Activated naive CD4-positive, alpha-beta T cell treated with Interleukin-2 at 50 U/mL for 16 hours (primary cell): ENCODE measurements around the gene MICAL2.

Experiments
- DNase-seq: peaks from one replicate; pipeline ENCODE4 v3.0.0-alpha.2; 2020

MICAL2 gene

GRCh38 chr11:12079726-12080556 is 30.4 kb upstream of the MICAL2 start:
- DNase-seq = no peak

GRCh38 chr11:12083380-12083779 is 27.0 kb upstream of the MICAL2 start:
- DNase-seq = no peak

DNA sequence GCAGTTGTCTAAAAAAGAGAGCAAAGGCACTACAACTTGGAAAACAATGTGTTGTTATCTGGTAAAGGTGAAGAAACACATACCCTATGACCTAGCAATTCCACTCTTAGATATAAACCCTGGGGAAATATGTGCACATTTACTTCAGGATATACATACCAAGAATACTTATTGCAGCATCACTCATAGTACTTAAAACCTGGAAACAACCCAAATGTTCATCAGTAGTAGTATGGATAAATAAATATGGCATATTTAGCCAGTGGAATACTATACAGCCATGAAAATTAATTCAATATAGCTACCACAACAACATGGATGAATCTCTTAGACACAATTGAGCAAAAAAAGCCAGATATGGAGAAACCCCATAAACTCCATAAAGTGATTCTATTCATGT is 26.1 kb upstream of the MICAL2 start:
- no peak for DNase-seq

DNA sequence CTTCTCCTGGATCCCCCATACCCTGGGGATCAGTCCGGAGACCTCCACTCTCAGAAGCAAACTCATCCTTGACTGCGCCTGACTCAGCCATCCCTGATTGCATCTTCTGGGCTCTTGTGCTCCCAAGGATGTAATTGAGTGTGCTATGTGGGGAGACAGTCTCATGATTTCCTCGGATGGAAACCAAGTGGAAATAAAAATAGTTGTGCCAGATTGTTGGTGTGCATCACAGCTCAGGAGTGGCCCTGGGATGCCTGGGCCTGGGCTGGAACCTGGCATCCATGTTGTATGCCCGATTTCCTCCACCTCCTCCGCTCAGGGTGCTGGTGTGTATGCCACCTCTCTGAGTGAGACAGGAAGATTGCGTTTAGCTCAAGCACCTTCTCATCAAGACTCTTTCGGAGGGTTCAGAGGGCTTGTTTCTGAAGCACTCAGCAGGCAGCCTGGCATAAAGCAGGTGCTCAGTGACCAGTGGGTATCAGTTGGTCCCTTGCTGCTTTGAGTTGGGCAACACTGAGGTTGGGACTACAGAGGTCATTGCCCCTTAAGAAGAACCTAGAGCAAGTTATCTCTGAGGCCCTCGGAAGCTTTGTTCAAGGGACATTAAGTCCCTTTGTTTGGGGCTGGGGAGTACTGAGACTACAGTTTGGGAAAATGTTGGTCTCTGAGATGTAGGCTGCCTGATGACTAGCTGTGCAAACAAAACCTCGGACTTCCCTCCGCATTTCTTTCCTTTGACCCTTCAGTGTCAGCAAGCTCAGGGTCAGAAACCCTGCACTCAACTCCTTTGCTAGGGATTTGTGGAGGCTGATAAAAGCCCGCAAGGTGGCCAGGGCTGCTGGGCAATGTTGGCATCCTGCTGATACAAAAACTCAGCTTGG is 24.8 kb upstream of the MICAL2 start:
- no peak for DNase-seq

- no peak for DNase-seq
Observed at GRCh38 chr11:12086271-12087074, 23.9 kb upstream of the MICAL2 start.

DNA sequence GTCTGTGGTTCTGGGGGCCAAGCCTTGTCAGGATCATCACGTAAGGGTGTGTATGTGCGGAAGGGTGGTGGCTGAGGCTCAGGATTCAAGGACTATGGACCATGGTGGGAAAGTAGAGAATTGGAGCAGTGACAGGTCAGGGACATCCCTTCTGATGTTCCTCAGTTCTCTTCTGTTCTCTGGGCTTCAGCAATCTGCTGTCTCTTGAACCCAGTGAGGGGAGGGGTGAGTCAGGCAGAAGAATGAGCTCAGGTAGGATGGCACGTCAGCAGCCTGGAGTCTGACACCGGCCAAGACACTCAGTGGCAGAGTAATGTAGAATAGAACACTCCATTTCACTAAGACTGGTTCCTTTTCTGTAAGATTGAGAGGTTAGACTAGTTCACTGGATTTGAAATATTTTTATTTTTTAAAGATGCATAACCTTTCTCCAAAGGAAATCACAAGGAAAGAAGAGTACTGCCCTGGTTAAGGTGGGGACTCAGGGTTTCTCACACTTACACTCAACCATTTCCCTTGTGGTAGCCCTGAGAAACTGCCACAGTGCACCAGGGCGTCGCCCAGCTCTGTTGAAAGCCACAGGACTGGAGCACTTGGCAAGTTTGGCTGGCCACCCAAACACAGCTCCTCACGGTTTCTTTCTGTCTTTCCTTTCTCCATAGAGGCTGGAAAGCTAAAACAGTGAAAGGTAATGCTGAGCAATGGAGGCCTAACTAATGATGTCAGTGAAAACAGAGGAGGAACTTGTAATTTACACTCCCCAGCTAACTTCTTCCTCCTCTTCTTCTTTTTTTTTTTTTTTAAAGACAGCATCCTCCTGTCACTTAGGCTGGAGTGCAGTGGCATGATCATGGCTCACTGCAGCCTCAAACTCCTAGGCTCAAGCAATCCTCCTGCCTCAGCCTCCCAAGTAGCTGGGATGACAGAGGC is 23.1 kb upstream of the MICAL2 start:
- peak; percentile 42 for DNase-seq

GRCh38 chr11:12088047-12088481 is 22.3 kb upstream of the MICAL2 start:
- no peak for DNase-seq

GRCh38 chr11:12088531-12088930 is 21.9 kb upstream of the MICAL2 start:
- DNase-seq = no peak

DNA sequence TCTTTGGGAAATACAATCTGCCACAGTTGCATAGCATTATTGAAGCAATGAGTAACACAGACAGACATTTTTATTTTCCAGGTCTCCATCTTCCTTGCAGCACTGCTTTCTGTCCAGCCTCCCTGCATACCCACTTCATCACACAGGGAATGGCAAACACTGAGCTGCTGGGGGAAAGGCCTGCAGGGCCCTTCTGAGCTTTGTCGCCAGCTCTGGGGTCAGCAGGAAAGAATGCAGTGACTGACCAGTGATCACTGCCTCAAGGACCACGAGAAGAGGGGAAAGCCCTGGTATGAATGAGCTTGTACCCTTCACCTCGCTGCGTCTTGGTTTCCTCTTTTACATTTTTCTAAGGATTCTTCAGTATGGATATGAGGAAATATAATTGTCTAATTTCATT is 21.3 kb upstream of the MICAL2 start:
- no peak for DNase-seq

DNA sequence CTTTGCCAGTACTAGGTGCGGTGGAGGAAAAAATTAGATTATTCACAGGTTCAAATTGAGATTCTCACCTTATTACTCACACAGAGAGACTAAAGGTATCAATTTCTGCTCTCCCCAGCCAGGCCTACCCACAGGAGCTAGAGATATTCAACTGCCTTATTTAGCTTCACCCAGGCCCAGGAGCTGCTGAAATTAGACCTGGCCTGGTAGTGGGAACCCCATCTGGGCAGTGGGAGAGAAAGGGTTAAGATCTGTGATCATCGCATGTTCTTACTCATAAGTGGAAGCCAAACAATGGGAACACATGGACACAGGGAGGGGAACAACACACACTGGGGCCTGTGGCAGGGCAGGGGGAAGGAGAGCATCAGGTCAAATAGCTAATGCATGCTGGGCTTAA is 20.9 kb upstream of the MICAL2 start:
- DNase-seq = no peak

- no peak for DNase-seq
Observed at GRCh38 chr11:12090061-12090591, 20.3 kb upstream of the MICAL2 start.

DNA sequence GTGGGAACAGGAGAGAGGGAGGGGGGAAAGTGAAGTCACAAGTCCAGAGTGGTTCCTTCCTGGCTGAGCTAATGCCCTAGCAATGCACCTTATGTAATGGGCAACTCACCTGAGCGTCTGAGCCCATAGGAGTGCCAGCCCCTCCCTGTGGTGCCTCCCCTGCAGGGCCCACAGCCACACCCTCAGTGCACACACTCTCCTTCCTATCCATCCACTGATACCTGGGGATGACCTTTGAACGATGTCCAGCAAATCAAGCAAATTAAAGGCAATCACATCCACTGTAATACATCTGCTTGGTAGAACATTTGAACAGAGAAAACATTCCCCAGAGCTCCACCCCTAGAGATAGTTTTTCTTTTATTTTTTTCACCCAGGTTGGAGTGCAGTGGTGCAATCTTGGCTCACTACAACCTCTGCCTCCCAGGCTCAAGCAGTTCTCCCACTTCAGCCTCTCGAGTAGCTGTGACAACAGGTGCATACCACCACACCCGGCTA is 19.6 kb upstream of the MICAL2 start:
- DNase-seq = no peak

DNA sequence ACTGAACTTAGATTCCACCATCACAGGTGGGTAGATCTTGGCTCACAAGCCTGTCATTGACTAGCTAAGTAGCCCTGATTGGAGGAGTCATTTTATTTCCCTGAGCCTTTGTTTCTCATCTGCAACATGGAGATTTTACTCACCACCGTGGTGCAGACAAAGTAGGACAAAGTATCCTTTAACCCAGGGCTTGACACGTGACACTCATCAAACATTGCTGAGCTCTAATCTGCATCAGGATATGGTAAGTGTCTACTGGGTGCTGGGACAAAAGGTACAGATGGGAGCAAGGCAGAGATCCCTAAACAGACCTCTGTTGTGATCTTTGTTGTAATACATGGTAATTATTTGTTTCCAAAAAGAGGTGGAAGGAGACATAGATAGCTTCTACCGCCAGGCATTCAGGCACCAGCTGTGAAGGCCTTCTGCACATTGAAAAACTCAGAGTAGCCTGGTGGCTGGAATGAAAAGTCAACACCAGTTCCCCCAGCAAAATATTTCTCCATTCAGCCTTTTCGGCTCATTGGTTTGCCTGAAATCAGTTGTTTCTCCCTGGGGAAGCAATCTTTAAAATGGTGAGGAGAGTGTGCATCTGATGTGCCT is 18.3 kb upstream of the MICAL2 start:
- DNase-seq = no peak

DNA sequence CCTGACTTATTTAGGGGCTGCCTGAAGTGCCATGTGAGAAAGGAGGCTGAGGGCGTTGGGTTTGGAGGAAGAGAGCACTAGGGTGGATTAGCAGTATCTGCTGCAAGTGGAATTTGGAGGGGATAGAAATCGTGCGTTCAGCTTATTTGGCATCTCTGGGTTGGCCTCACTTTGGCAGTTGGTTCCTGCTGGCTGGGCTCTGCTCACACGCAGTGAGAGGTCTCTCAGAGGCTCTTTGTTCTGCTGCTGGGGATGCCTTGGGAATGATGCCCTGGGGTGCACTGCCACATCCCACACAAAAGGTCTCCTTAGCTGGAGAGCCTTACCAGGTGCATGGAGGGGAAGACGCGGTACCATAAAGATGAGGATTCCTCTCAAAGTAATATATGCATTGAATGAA is 17.7 kb upstream of the MICAL2 start:
- no peak for DNase-seq

DNA sequence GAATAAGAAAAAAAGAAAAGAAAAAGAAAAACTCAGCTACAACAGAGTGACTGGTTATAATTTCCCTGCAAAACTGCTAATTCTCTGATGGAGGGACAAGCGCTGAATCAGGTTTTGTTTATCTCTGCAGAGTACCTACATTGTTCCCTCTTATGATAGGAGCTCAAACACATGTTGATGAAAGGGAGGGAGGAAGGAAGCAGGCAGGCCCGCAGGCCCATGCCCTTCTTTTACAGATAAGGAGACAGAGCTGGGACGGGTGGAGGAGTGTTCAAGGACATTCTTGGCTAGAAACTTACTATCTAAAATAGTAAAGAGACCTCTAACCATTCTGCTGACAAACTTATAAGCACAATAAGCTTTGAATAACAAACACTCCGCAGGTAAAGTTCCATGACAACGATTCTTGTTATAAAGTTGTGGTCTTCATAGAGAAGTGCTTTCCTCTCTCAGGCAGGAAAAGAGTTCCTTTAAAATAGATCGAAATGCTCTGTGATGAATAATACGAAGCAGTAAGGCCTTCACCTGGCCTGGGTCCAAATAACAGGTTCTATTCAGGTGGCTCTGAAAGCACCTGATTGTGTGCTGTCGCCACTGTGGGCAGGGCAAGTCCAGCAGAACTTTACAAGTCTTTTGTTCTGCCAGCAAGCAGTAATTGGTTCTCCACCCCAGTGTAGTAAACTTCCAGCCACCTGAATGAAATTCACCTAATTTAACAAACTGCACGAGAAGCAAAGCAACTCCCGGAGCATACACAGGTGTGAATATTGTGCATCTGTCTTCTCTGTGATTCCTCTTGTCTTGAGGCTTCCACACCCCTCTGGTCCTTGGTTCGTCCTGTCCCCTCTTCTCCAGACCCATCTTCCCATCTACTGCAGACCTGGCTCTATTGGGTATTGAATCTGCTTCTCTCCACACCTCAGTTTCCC is 15.3 kb upstream of the MICAL2 start:
- DNase-seq = no peak

DNA sequence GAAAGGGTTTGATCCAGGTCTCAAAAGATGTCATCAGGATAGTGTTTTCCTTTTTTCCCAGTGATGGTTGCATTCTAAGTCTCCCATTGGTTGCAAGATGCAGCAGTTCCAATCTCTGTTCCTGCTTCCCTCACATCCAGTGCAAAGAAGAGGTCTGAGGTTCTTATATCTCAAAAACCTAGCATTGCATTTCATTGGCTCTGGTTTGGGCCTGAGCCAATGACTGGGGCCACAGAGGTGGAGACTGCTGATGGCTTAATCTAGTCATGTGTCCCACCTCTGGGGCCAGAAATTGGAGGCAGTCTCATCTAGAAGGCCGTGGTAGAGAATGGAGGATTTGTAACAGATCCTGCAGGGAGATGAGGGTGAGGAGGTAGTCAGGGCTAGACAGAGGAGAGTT is 13.2 kb upstream of the MICAL2 start:
- no peak for DNase-seq

- no peak for DNase-seq
Observed at GRCh38 chr11:12098601-12099000, 11.8 kb upstream of the MICAL2 start.

DNA sequence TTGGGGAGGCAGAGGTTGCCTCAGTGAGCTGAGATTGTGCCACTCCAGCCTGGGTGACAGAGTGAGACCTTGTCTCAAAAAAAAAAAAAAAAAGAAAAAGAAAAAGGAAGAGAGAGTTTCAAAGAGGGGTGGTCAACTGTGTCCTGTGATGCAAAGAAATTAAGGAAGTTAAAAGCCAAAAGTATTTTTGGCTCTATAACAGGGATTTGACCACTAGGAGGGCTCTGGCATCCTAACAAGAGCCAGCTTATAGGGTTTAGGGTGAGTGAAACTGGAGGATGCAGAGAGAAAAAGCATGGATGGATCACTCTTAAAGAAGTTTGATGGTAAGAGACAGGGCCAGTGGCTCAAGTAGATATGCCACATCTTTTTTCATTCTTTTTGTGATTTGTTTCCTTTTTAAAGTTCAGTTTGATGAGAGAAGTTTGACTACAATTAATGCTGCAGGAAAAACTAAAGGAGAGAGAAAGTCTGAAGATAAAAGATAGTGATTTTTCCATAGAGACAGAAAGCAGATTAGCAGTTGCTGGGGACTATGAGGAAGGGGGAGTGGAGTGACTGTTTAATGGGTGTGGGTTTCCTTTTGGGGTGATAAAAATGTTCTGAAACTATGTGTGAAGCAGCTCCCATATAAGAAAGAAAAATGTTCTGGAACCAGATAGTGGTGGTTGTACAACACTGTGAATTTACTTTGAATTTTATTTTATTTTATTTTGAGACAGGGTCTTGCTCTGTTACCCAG is 11.1 kb upstream of the MICAL2 start:
- no peak for DNase-seq

DNA sequence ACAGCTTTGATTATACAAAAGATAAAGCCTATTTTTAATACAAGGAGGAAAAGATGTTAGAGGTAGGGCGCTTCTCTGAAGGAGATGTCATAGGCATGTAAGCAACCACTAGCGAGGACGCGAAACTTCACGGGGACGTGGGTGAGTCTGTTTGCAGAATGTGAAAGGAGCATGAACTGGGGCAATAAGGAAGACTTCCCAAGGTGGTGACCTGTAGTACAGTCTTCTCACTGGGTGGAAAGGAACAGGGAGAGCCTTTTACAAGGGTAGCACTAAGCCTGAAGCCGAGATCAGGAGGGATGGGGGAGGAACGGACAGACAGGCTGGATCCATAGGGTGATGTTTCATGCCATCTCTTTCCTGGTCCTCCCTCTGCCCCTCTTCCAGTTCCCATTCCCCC is 10.0 kb upstream of the MICAL2 start:
- DNase-seq = no peak
